HG03280 (cell line): ENCODE data around the gene GOLIM4.
"Not testable (repeated sequence)": the region's sequence is repeated elsewhere in the genome, so short reads cannot be mapped to it uniquely, and the experiment has no call there.

Experiments
- ATAC-seq: cut with Tn5 transposase; IDR thresholded peaks from one replicate; pipeline ENCODE4 v1.9.1; 2021; ENCODE audit warnings: mild to moderate bottlenecking, moderate library complexity; ENCODE audit not compliant: unreplicated experiment

GOLIM4 gene

DNA sequence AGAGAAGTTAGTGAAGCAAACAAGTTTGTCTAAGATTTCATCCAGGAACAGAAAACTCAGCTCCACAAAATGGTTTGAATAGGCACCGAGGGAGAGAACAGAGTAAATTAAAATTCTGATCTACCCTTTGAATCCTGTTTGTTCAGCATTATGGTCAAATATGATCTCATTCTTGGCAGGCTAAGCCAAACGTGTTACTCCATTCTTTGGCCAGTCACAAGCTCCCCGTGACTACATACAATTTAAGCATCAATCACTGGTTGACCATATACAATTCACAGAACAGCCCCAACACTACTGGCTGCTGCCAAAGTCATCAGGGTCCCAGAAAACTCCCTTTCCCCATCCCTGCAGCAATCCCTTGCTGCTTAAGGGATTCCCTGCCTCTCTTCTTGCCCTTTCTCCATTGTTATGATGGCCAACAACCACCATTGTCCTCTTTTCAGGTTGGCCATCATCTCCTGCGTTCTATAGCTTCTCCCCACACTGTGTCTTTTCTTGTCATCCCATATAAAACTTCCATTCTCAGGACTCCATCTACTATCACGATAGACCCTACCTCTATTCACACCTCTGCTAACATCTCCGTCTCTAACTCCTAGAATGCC lies 46.3 kb downstream of the GOLIM4 start:
- no peak for ATAC-seq

- ATAC-seq, result no peak
These were observed 47.1 kb downstream of the GOLIM4 start for GRCh38 chr3:168048414-168049330.

DNA sequence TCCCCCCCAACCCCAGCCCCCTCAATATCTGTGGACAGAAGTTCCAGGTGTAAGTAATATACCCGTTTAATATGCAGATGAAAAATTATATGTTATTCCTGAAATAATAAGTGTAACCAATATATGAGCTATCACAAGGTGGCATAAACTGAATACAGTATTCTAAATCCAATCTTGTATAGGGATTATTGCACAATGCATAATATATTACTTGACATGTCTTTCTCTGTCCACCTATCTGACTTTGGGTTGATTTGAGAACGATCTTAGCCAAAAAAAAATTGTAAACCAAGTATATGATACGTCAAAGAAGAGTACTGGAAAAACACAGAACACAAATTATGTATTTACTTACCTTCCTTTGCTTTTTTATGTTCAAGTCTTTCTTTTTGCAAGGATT lies 47.8 kb downstream of the GOLIM4 start:
- ATAC-seq, result no peak

- peak; percentile 57 for ATAC-seq
These were observed 48.4 kb downstream of the GOLIM4 start for GRCh38 chr3:168047190-168047795.

DNA sequence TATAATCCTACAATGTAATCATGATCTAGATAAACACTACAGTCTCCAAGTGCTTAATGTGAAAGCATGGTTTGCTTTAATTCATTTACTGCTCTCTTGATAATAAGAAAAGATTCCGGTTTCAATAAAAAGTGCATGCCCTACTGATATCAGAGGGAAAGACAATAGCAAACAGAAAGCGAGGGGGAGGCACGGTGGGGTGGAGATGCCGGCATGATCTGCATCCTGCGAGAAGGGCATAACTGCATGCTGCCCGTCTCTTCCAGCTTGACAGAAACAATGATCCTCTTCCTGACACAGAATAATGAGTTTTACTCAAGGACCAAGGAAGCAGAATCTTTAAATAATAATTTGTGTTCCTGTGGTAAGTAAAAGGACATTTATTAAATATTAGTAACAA lies 51.7 kb downstream of the GOLIM4 start:
- no peak for ATAC-seq

DNA sequence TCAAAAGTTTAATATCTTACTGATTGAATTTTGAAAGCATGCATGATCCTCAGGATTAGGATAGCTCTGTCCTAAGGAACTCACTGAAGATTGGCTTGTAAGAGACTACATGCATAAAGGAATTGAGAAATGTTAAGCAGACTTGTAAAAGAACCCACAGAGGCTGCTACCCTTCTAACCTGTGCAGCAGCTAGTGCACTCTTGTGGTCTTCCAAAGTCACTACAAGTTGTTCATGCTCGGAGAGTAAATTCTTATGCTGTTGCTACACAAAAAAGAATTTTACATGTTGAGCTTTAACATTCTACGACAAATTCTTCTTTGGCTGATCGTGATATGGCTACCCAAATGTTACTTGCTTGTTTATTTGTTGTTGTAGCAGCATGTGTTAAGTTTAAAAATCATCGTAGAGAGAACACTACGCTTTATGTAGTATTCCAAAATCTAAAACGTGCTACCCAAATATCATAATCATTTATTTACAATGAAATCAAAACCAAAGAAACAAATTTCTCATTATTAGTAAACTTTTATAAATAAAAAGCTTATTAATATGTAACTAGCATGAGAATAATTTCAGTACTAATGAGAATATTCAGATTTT lies 55.0 kb downstream of the GOLIM4 start:
- peak; percentile 76 for ATAC-seq

GRCh38 chr3:168037020-168037419 lies 58.7 kb downstream of the GOLIM4 start:
- no peak for ATAC-seq

- no peak for ATAC-seq
These were observed 59.1 kb downstream of the GOLIM4 start for GRCh38 chr3:168036619-168037018.

- ATAC-seq, result no peak
These were observed 61.4 kb downstream of the GOLIM4 start for GRCh38 chr3:168034152-168034928.

- no peak for ATAC-seq
These were observed 65.1 kb downstream of the GOLIM4 start for GRCh38 chr3:168030577-168030976.

- ATAC-seq, result no peak
These were observed 66.0 kb downstream of the GOLIM4 start for GRCh38 chr3:168029705-168030104.

- ATAC-seq, result no peak
These were observed 67.6 kb downstream of the GOLIM4 start for GRCh38 chr3:168028086-168028485.

- ATAC-seq, result no peak
These were observed 69.0 kb downstream of the GOLIM4 start for GRCh38 chr3:168026764-168027163.

DNA sequence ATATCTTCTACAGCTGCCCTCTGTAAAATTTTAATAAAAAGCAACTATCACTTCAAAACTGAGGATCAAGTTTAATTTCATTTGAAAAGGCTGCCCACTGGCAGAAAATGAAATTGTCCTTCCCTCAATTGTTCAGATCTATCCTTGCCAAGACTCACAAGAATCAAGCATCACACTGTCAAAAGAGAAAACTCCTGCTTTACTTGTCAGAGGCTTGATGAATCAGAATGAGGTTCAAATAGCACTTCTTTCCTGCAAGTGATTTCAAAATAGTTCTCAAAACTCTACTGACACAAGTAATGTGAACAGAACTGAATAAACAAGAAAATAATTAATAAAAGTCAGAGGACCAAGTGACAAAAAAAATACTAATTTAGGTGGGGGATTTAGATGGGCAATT lies 70.6 kb downstream of the GOLIM4 start:
- no peak for ATAC-seq

DNA sequence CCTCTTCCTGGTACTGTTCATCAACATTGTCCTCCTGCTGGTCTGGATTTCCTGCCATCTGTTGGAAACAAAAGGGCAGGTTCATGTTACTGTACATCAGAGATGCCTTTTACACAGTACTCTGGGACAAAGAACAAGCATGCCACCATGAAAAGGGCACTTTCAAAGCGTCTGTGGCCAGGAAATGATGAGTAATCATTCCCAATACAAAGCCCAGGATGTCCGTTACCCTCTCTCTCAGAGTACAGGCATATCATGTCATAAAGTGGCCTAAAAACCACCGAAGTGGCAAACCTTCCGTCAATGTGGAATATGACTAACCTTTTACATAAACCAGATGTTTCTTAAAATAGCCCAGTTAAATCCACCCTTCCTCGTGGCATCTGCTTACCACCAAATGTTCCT lies 71.2 kb downstream of the GOLIM4 start:
- no peak for ATAC-seq

DNA sequence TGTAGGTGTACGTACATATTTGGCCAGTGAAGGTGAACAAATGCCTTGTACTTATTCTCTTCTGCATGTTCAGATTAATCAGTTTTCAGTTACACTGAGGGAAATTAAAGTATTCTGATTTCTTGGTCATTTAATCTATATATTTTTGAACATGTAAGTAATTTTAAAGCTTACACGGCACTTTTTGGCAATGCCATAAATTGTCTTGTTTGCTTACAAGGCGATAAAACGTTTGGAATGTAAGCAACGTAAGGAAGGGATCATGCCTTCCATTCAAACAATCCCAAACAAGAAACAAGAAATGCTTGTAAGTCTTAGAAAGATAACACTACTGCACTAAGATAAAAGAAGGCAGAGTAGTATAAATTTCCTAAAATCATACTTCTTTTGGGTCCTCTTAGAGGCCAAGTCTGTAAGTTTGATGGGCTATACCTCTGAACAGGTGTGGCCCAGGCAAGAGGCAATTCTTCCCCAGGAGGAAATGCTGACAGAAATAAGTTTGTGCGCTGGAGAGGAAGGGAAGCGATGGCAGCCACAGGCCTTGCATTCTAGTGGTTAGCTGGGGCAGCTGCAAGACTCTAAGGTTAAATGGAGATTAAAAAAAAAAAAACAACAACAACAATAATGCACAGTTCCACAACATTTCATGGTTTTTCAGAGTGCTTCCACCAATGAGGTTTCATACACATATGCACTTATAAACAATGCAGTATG lies 73.8 kb downstream of the GOLIM4 start:
- ATAC-seq, result no peak

DNA sequence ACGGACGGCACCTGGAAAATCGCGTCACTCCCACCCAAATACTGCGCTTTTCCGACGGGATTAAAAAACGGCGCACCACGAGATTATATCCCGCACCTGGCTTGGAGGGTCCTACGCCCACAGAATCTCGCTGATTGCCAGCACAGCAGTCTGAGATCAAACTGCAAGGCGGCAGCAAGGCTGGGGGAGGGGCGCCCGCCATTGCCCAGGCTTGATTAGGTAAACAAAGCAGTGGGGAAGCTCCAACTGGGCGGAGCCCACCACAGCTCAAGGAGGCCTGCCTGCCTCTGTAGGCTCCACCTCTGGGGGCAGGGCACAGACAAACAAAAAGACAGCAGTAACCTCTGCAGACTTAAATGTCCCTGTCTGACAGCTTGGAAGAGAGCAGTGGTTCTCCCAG lies 84.4 kb downstream of the GOLIM4 start:
- not testable (repeated sequence) for ATAC-seq

DNA sequence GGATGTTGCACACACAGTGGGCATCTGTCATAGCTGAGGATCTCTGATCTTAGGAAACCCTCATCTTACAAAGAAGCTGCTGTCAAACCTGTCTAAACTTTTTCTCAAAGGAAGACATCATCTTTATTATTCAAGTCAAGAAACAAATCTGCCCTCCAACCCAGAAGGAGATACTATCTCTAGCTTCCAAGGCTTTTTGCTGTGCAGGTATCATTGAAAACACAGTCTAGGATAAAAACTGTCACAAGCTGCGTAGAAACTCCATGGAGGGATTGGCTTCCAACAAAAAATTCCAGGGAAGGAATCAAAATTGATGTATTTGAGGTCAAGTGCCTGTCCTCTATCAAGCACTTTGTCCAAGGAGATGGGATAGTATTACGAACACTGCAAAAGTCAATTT lies 89.1 kb downstream of the GOLIM4 start:
- ATAC-seq, result no peak

DNA sequence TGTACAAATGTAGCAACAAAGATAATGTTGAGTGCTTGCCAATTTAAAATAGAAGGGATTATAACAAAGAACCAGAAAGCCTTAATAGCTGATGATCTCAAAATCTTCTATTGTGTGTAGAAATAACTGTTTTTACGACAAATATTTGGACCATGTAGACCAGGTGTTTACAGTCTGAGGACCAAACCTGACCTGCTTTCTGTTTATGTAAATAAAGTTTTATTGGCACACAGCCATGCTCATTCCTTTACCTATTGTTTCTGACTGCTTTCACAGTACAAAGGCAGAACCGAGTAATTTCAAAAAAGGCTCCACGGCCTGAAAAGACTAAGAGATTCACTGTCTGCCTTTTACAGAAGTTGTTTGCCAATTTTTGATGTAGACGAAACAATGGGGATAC lies 91.8 kb downstream of the GOLIM4 start:
- ATAC-seq, result no peak

DNA sequence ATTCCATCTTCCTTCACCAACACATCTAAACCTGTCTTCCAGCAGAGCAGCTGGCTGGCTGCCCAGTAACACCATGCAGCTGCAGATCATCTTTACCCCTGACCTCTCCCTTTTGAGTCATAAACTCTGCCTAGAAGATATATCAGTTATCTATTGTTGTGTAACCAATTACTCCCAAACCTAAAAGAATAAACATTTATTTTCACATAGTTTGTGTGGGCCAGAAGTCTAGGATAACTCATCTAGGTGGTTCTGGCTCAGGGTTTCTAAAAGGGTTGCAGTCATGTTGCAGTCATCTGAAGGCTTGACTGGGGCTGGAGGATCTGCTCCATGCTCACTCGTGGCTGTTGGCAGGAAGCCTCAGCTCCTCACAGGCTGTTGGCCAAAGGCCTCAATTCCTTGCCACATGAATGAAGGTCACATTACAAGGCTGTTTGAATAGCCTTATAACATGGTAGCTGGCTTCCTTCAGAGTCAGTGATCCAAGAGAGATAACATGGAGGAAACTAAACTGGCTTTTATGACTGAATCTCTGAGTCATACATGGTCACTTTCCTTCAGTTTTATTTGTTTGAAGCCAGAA lies 92.8 kb downstream of the GOLIM4 start:
- ATAC-seq, result no peak
